Thyroid gland (tissue), 4 donors: Measurements from ENCODE around the gene AIG1. TPM values are rescaled to one million over a fixed set of nuclear protein-coding genes. Genes with fewer than 3 reads are reported as not detected.
"Not testable (repeated sequence)": the region's sequence is repeated elsewhere in the genome, so short reads cannot be mapped to it uniquely, and the experiment has no call there.

Experiments
- DNase-seq, 2 donors: peaks; one replicate each; pipeline ENCODE4 v3.0.0-alpha.2; 2019
- H3K27ac ChIP-seq, 3 donors: fragments of 200-600 bp; sonication (generic); 1 replicate in 2 of 3; 2 replicates in 1 of 3; pipeline ENCODE4 v1.5.1; 2016 to 2019; ENCODE audit warnings: mild to moderate bottlenecking in 1 of 3, moderate library complexity in 1 of 3
- H3K27me3 ChIP-seq: fragments of 200-600 bp; sonication (generic); one replicate; pipeline ENCODE4 v1.5.1; 2019
- H3K36me3 ChIP-seq, 2 donors: fragments of 200-600 bp; sonication (generic); one replicate each; pipeline ENCODE4 v1.5.1; 2016 to 2019
- H3K4me1 ChIP-seq, 2 donors: fragments of 200-600 bp; sonication (generic); one replicate each; pipeline ENCODE4 v1.5.1; 2017 to 2019
- H3K4me3 ChIP-seq, 3 donors: fragments of 200-600 bp; sonication (generic); replicated peaks in 1 of 3; 1 replicate in 2 of 3; 2 replicates in 1 of 3; pipeline ENCODE4 v1.5.1; 2016; ENCODE audit warnings: mild to moderate bottlenecking in 1 of 3
- H3K9me3 ChIP-seq: fragments of 200-600 bp; sonication (generic); one replicate; pipeline ENCODE4 v1.5.1; 2017
- POLR2A ChIP-seq, 2 donors: fragments of 450-650 bp; IDR thresholded peaks; one replicate each; pipeline ENCODE4 v1.6.1; 2017; ENCODE audit warnings: antibody characterized with exemption in 2 of 2, mild to moderate bottlenecking in 2 of 2, moderate library complexity in 1 of 2
- WGBS, 2 donors: methylation state at CpG; one replicate each; pipeline ENCODE4 v1.1.5; 2017; 5-methylcytosine and 5-hydroxymethylcytosine counted together
- intact Hi-C: fragments of 100-400 bp; cut with DNase I; formaldehyde crosslinking; loops from one replicate; pipeline ENCODE4 v1.15.1; 2023
- total RNA-seq, 4 donors: library from RNA; depleted of rRNA; stranded (reverse); fragments of >200 nt; gene quantifications; one replicate each; pipeline ENCODE4 v1.2.3, GENCODE V29; 2016
- TF ChIP-seq, protein P1 (sequence below), 6 experiments: fragments of 200-600 bp in 3 of 6; fragments of 450-650 bp in 3 of 6; sonication (generic) in 3 of 6; IDR thresholded peaks; one replicate each; pipeline ENCODE4 v1.5.1; 2016 to 2019; ENCODE audit warnings: antibody characterized with exemption in 6 of 6, mild to moderate bottlenecking in 2 of 6, inconsistent platforms in 1 of 6, moderate library complexity in 1 of 6

The AIG1 gene
- total RNA-seq, 4 donors from 2014 or later = 57.8 to 101 (median 77.0) TPM

- no peak for TF ChIP-seq POLR2A (IDR thresholded peaks at IDR 0.05)
- no peak for DNase-seq
- H3K27me3 ChIP-seq = no peaks in the 10 kb centered on the region
- 87% methylated on average over 5 of the region's 5 CpGs for WGBS, 2 donors
- H3K9me3 ChIP-seq = no peaks in the 10 kb centered on the region
- no peaks in the 10 kb centered on the region for H3K36me3 ChIP-seq
- no peak overlapping the region for H3K27ac ChIP-seq
- intact Hi-C loops = no loop called here
- no peaks in the 10 kb centered on the region for H3K4me1 ChIP-seq
- no peak overlapping the region for H3K4me3 ChIP-seq
Measured at GRCh38 chr6:143241911-143242310, 181.2 kb downstream of the AIG1 start.

GRCh38 chr6:143243786-143244185, 183.1 kb downstream of the AIG1 start:
- 98 to 100% methylated on average over 1 of the region's 1 CpG for WGBS, 2 donors
- Histone ChIP-seq H3K4me1 (no peaks in the 10 kb centered on the region), H3K9me3 (no peaks in the 10 kb centered on the region), H3K4me3 (no peak overlapping the region), H3K27me3 (no peaks in the 10 kb centered on the region), H3K27ac (no peak overlapping the region), H3K36me3 (no peaks in the 10 kb centered on the region)
- no peak for DNase-seq
- intact Hi-C loops = no loop called here
- TF ChIP-seq POLR2A (IDR thresholded peaks at IDR 0.05) = no peak
- TF ChIP-seq, protein P1, sequence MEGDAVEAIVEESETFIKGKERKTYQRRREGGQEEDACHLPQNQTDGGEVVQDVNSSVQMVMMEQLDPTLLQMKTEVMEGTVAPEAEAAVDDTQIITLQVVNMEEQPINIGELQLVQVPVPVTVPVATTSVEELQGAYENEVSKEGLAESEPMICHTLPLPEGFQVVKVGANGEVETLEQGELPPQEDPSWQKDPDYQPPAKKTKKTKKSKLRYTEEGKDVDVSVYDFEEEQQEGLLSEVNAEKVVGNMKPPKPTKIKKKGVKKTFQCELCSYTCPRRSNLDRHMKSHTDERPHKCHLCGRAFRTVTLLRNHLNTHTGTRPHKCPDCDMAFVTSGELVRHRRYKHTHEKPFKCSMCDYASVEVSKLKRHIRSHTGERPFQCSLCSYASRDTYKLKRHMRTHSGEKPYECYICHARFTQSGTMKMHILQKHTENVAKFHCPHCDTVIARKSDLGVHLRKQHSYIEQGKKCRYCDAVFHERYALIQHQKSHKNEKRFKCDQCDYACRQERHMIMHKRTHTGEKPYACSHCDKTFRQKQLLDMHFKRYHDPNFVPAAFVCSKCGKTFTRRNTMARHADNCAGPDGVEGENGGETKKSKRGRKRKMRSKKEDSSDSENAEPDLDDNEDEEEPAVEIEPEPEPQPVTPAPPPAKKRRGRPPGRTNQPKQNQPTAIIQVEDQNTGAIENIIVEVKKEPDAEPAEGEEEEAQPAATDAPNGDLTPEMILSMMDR (IDR thresholded peaks at IDR 0.05) = no peak

- Histone ChIP-seq H3K9me3 (no peaks in the 10 kb centered on the region), H3K4me3 (no peak overlapping the region), H3K36me3 (no peaks in the 10 kb centered on the region), H3K27me3 (no peaks in the 10 kb centered on the region), H3K27ac (no peak overlapping the region), H3K4me1 (no peaks in the 10 kb centered on the region)
- intact Hi-C loops = no loop called here
- TF ChIP-seq, protein P1 (IDR thresholded peaks at IDR 0.05) = no peak
- no peak for TF ChIP-seq POLR2A (IDR thresholded peaks at IDR 0.05)
- 93 to 95% methylated on average over 6 of the region's 6 CpGs for WGBS, 2 donors
- no peak for DNase-seq
Measured at GRCh38 chr6:143245656-143246055, 185.0 kb downstream of the AIG1 start.

DNA sequence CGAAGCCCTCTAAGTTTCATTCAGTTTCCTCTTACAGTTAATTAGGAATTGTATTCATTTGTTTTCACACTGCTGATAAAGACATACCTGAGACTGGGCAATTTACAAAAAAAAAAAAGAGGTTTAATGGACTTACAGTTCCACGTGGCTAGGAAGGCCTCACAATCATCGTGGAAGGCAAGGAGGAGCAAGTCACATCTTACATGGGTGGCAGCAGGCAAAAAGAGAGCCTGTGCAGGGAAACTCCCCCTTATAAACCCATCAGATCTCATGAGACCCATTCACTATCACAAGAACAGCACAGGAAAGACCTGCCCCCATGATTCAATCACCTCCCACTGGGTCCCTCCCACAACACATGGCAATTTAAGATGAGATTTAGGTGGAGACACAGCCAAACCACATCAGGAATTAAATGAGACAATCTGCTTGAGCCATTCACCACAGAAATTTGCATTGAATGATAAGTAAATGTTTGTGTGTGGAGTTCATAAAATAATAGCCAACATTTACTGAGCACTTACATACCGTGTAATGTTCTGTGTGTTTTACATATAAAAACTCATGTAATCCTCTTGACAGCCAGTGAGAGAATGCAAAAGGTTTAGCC, 185.6 kb downstream of the AIG1 start:
- H3K27me3 ChIP-seq, H3K4me3 ChIP-seq, H3K4me1 ChIP-seq, intact Hi-C loops, H3K27ac ChIP-seq, H3K36me3 ChIP-seq, DNase-seq, H3K9me3 ChIP-seq: not testable (repeated sequence)
- 81 to 92% methylated on average over 4 of the region's 4 CpGs for WGBS, 2 donors

DNA sequence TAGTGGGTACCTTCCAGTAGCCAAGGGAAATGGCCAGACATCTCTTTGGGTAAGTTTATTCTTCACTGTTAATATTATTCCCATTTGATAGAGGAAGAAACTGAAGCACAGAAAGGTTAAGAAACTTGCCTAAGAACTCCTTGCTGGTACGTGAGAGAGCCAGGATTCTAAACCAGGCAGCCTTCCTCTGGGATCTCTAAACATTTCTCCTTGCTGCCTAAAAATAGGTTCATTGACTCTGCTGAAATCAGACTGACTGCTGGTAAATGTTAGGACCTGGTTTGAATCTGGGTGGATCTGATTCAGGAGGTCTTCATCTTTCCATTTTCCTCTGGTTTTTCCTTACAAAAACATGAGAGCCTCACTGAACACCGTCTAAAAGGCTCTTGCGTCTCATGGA, 186.9 kb downstream of the AIG1 start:
- no peaks in the 10 kb centered on the region for H3K9me3 ChIP-seq
- H3K4me1 ChIP-seq = no peaks in the 10 kb centered on the region
- WGBS, 2 donors = 67 to 82% methylated on average over 3 of the region's 3 CpGs
- no peak for TF ChIP-seq POLR2A (IDR thresholded peaks at IDR 0.05)
- TF ChIP-seq, protein P1 (IDR thresholded peaks at IDR 0.05) = no peak
- no peak for DNase-seq
- H3K4me3 ChIP-seq = no peak overlapping the region
- H3K27me3 ChIP-seq = no peaks in the 10 kb centered on the region
- intact Hi-C loops = no loop called here
- no peak overlapping the region for H3K27ac ChIP-seq
- H3K36me3 ChIP-seq = no peaks in the 10 kb centered on the region

- intact Hi-C loops = no loop called here
- 91 to 96% methylated on average over 4 of the region's 4 CpGs for WGBS, 2 donors
Measured at GRCh38 chr6:143248359-143248758, 187.7 kb downstream of the AIG1 start.

More at GRCh38 chr6:143248359-143248758, 187.7 kb downstream of the AIG1 start:
- Histone ChIP-seq H3K9me3 (no peaks in the 10 kb centered on the region), H3K4me1 (no peaks in the 10 kb centered on the region), H3K27ac (no peak overlapping the region), H3K4me3 (no peak overlapping the region), H3K27me3 (no peaks in the 10 kb centered on the region), H3K36me3 (no peaks in the 10 kb centered on the region)
- TF ChIP-seq POLR2A (IDR thresholded peaks at IDR 0.05) = no peak
- TF ChIP-seq, protein P1 (IDR thresholded peaks at IDR 0.05) = no peak
- no peak for DNase-seq
